Transverse colon (tissue), 4 donors: ENCODE measurements around the gene DLG2. TPM values are rescaled to one million over a fixed set of nuclear protein-coding genes. Genes with fewer than 3 reads are reported as not detected.

Source experiments
- DNase-seq: peaks from one replicate; pipeline ENCODE4 v3.0.0-alpha.2; 2019
- H3K27ac ChIP-seq, 4 donors: fragments of 200-600 bp; sonication (generic); 2 replicates each; pipeline ENCODE4 v1.5.1; 2016 to 2018; ENCODE audit warnings: inconsistent platforms in 4 of 4
- H3K27me3 ChIP-seq: fragments of 200-600 bp; sonication (generic); 2 replicates; pipeline ENCODE4 v1.5.1; 2017; ENCODE audit warnings: inconsistent platforms
- H3K36me3 ChIP-seq, 4 donors: fragments of 200-600 bp; sonication (generic); 2 replicates each; pipeline ENCODE4 v1.5.1; 2017 to 2019; ENCODE audit warnings: inconsistent platforms in 4 of 4
- H3K4me1 ChIP-seq, 4 donors: fragments of 200-600 bp; sonication (generic); 2 replicates each; pipeline ENCODE4 v1.5.1; 2017 to 2020; ENCODE audit warnings: inconsistent platforms in 4 of 4
- H3K4me3 ChIP-seq, 4 donors: fragments of 200-600 bp; sonication (generic); 1 replicate in 1 of 4; 2 replicates in 3 of 4; pipeline versions ENCODE4 v1.5.1 to v1.6.1; 2017 to 2019; ENCODE audit warnings: inconsistent platforms in 4 of 4
- H3K9me3 ChIP-seq, 2 donors: fragments of 200-600 bp; sonication (generic); 2 replicates each; pipeline ENCODE4 v1.5.1; 2017 to 2019; ENCODE audit warnings: inconsistent platforms in 2 of 2
- EP300 ChIP-seq: sonication (generic); formaldehyde crosslinking; IDR thresholded peaks from one replicate; pipeline ENCODE4 v1.6.1; 2017; ENCODE audit warnings: antibody characterized with exemption, low read depth
- POLR2A ChIP-seq: fragments of 450-650 bp; IDR thresholded peaks from one replicate; pipeline ENCODE4 v1.6.1; 2016; ENCODE audit warnings: antibody characterized with exemption, mild to moderate bottlenecking, moderate library complexity
- POLR2AphosphoS5 ChIP-seq, 3 donors: sonication (generic); formaldehyde crosslinking; IDR thresholded peaks; one replicate each; pipeline ENCODE4 v1.6.1; 2016; ENCODE audit warnings: antibody characterized with exemption in 3 of 3
- WGBS, 2 donors: methylation state at CpG; one replicate each; pipeline ENCODE4 v1.1.5; 2018; ENCODE audit warnings: low coverage in 1 of 2; 5-methylcytosine and 5-hydroxymethylcytosine counted together
- in situ Hi-C, 4 donors: fragments of 200-750 bp; cut with MboI; loops; one replicate each; pipeline versions ENCODE4 v1.15.0 to v1.15.1; 2017; ENCODE audit warnings: low sequenced_read_pairs in 3 of 4, low pct_ligation_motif_present in 1 of 4, low pct_unique_long_range_greater_than_20kb in 1 of 4
- intact Hi-C: fragments of 100-400 bp; cut with DNase I; formaldehyde crosslinking; loops from one replicate; pipeline ENCODE4 v1.15.1; 2023; ENCODE audit warnings: low total_unique reads
- total RNA-seq, 4 donors: library from RNA; depleted of rRNA; stranded (reverse); fragments of >200 nt; gene quantifications; one replicate each; pipeline ENCODE4 v1.1.0, GENCODE V29; 2016
- TF ChIP-seq, protein P1 (sequence below), 5 experiments: fragments of 200-600 bp in 3 of 5; fragments of 450-650 bp in 2 of 5; sonication (generic) in 3 of 5; IDR thresholded peaks; 1 replicate in 2 of 5; 2 replicates in 3 of 5; pipeline ENCODE4 v1.5.1; 2016 to 2017; ENCODE audit warnings: antibody characterized with exemption in 5 of 5, inconsistent platforms in 3 of 5, mild to moderate bottlenecking in 2 of 5, moderate library complexity in 1 of 5

Gene DLG2
- total RNA-seq, 4 donors from 2014 or later: 1.9 to 28.3 (median 3.7) TPM

DNA sequence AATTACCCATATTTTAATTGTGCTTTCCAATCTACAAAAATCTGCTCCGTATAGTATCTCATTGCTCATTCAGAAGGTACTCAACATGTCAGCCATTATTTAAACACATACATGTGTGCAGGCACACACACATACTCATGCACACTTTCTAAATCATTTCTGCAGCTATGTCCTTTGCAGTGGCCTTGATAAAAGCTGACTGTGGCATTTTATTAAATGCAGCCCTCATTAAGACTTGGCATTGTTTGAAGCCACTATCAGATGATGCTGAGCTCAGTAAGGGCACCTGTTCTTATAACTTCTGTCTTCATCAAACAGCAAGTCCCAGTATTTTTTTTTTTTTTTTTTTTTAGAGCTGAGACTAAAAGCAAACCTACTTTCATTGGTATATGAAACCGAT is 1269.1 kb downstream of the DLG2 start:
- DNase-seq: no peak
- H3K27ac ChIP-seq: no peak overlapping the region
- no peaks in the 10 kb centered on the region for H3K4me1 ChIP-seq
- in situ Hi-C loops (no loop called here), intact Hi-C loops (no loop called here)
- WGBS, 2 donors: 55 to 72% methylated on average over 2 of the region's 2 CpGs
- no peak for TF ChIP-seq EP300
- TF ChIP-seq, protein P1, sequence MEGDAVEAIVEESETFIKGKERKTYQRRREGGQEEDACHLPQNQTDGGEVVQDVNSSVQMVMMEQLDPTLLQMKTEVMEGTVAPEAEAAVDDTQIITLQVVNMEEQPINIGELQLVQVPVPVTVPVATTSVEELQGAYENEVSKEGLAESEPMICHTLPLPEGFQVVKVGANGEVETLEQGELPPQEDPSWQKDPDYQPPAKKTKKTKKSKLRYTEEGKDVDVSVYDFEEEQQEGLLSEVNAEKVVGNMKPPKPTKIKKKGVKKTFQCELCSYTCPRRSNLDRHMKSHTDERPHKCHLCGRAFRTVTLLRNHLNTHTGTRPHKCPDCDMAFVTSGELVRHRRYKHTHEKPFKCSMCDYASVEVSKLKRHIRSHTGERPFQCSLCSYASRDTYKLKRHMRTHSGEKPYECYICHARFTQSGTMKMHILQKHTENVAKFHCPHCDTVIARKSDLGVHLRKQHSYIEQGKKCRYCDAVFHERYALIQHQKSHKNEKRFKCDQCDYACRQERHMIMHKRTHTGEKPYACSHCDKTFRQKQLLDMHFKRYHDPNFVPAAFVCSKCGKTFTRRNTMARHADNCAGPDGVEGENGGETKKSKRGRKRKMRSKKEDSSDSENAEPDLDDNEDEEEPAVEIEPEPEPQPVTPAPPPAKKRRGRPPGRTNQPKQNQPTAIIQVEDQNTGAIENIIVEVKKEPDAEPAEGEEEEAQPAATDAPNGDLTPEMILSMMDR (IDR thresholded peaks at IDR 0.05): no peak
- TF ChIP-seq POLR2A: no peak
- no peak for TF ChIP-seq POLR2AphosphoS5 (IDR thresholded peaks at IDR 0.05)
- H3K27me3 ChIP-seq: no peaks in the 10 kb centered on the region
- no peaks in the 10 kb centered on the region for H3K36me3 ChIP-seq
- H3K4me3 ChIP-seq: no peak overlapping the region
- H3K9me3 ChIP-seq: no peaks in the 10 kb centered on the region

DNA sequence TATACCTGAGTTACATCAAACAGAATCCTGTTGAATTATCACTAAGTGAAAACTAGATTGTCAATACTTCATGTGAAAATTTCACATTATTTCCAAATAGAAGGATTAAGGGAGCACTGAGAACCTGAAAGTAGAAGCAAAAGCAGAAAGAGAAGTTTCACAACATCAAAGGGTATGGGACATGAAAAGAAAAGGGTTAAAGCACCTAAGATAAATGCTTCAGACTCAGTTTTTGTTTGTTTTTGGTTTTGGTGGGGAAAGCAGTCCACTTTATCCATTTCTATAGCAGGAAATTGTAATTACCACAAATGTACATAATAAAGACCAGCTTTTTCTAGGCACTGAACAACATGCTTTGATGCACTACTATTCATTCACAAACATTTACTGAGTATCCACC is 1271.2 kb downstream of the DLG2 start:
- no peaks in the 10 kb centered on the region for H3K36me3 ChIP-seq
- no peaks in the 10 kb centered on the region for H3K4me1 ChIP-seq
- H3K9me3 ChIP-seq: no peaks in the 10 kb centered on the region
- no peaks in the 10 kb centered on the region for H3K27me3 ChIP-seq
- no peak overlapping the region for H3K27ac ChIP-seq
- no peak overlapping the region for H3K4me3 ChIP-seq
- in situ Hi-C loops (no loop called here), intact Hi-C loops (no loop called here)
- DNase-seq: no peak
- TF ChIP-seq, protein P1 (IDR thresholded peaks at IDR 0.05): no peak
- TF ChIP-seq EP300 (no peak), POLR2A (no peak), POLR2AphosphoS5 (IDR thresholded peaks at IDR 0.05) (no peak)

DNA sequence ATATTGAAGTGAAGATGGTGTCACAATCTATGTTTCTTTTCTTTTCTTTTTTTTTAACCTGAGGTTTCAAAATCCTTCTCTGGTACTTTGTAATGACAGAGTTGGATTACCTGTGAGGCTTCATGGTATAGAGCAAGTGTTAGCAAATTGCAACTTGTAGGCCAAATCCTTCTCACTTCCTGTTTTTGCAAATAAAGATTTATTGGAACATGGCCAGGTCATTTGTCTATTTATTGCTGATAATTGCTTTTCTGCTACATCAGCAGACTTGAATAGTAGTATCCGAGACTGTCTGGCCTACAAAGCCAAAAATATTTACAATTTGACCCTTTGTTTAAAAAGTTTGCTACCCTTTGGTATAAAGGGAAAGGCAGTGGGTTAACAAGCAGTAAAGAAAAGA is 1281.5 kb downstream of the DLG2 start:
- Histone ChIP-seq H3K9me3 (no peaks in the 10 kb centered on the region), H3K4me1 (no peaks in the 10 kb centered on the region), H3K4me3 (no peak overlapping the region), H3K36me3 (no peaks in the 10 kb centered on the region), H3K27ac (no peak overlapping the region), H3K27me3 (no peaks in the 10 kb centered on the region)
- in situ Hi-C loops: no loop called here
- WGBS, 2 donors: 41 to 43% methylated on average over 1 of the region's 1 CpG
- DNase-seq: no peak
- intact Hi-C loops: no loop called here
- TF ChIP-seq, protein P1 (IDR thresholded peaks at IDR 0.05): no peak
- TF ChIP-seq POLR2AphosphoS5 (IDR thresholded peaks at IDR 0.05): no peak
- no peak for TF ChIP-seq EP300
- no peak for TF ChIP-seq POLR2A

DNA sequence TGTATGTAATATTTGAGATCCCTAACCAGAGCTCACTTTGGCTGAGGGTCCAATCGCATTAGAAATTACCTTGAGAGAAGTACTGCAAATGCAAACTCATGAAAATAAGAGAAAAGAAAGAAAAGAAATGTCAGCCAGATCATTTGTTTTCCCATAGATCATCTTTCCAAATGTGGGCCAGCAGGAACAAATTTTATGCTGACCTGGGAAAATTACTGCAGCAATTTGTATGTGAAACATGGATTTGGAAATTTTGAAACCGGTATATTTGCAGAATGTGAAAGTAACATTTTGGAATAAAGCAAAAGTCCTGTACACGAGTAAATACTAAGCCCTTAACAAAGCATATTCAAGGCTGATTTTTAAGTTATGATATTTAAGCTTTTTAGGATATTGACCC is 1282.1 kb downstream of the DLG2 start:
- intact Hi-C loops: no loop called here

More for the DNA sequence above, 1282.1 kb downstream of the DLG2 start:
- Histone ChIP-seq H3K36me3 (no peaks in the 10 kb centered on the region), H3K9me3 (no peaks in the 10 kb centered on the region), H3K4me3 (no peak overlapping the region), H3K27ac (no peak overlapping the region), H3K27me3 (no peaks in the 10 kb centered on the region), H3K4me1 (no peaks in the 10 kb centered on the region)
- DNase-seq: no peak
- 74 to 76% methylated on average over 3 of the region's 3 CpGs for WGBS, 2 donors
- TF ChIP-seq POLR2AphosphoS5 (IDR thresholded peaks at IDR 0.05) (no peak), POLR2A (no peak), EP300 (no peak)
- TF ChIP-seq, protein P1 (IDR thresholded peaks at IDR 0.05): no peak
- in situ Hi-C loops: no loop called here
